Neural cell (in vitro differentiated cells): ENCODE data around the gene PROKR2. TPM values are rescaled to one million over a fixed set of nuclear protein-coding genes. Genes with fewer than 3 reads are reported as not detected.

Experiments used
- H2AFZ ChIP-seq: fragments of 200-600, 300-800 bp; sonication (generic), shearing (Covaris generic); 2 replicates; pipeline ENCODE4 v1.6.0; 2014; ENCODE audit warnings: low read depth, mild to moderate bottlenecking, antibody characterized with exemption, low read length, moderate library complexity
- H3F3A ChIP-seq: fragments of 200-600 bp; shearing (Covaris generic); 2 replicates; pipeline ENCODE4 v1.6.1; 2016; ENCODE audit warnings: mild to moderate bottlenecking, moderate library complexity, mixed read lengths, antibody characterized with exemption, low read length; ENCODE audit not compliant: insufficient read depth, poor library complexity, severe bottlenecking
- H3K27ac ChIP-seq: fragments of 200-600, 300-800 bp; sonication (generic), shearing (Covaris generic); 2 replicates; pipeline ENCODE4 v1.5.1; 2014; ENCODE audit warnings: mild to moderate bottlenecking, low read length, moderate library complexity
- H3K27me3 ChIP-seq: fragments of 300-800, 200-600 bp; sonication (generic), shearing (Covaris generic); 2 replicates; pipeline ENCODE4 v1.6.0; 2014; ENCODE audit warnings: mild to moderate bottlenecking, low read depth, low read length, moderate library complexity; ENCODE audit not compliant: insufficient read depth
- H3K36me3 ChIP-seq: fragments of 300-800, 200-600 bp; sonication (generic), shearing (Covaris generic); 2 replicates; pipeline ENCODE4 v1.5.1; 2014; ENCODE audit warnings: mild to moderate bottlenecking, antibody characterized with exemption, low read length, moderate library complexity; ENCODE audit not compliant: insufficient read depth
- H3K4me2 ChIP-seq: fragments of 300-800, 200-600 bp; sonication (generic), shearing (Covaris generic); 2 replicates; pipeline ENCODE4 v1.6.0; 2014; ENCODE audit warnings: mild to moderate bottlenecking, low read length
- H3K4me3 ChIP-seq: fragments of 300-800, 200-600 bp; sonication (generic), shearing (Covaris generic); 2 replicates; pipeline ENCODE4 v1.5.1; 2014; ENCODE audit warnings: mild to moderate bottlenecking, low read length, moderate library complexity
- H3K79me2 ChIP-seq: fragments of 200-600 bp; shearing (Covaris generic); replicated peaks from 2 replicates; pipeline ENCODE4 v1.6.0; 2014; ENCODE audit warnings: mild to moderate bottlenecking, low read length, moderate library complexity; ENCODE audit not compliant: insufficient read depth
- H3K9ac ChIP-seq: fragments of 300-800, 200-600 bp; sonication (generic), shearing (Covaris generic); 2 replicates; pipeline ENCODE4 v1.6.1; 2016; ENCODE audit warnings: mild to moderate bottlenecking, low read length, mixed read lengths
- H3K9me2 ChIP-seq: fragments of 200-600 bp; shearing (Covaris generic); 2 replicates; pipeline ENCODE4 v1.6.1; 2016; ENCODE audit warnings: mild to moderate bottlenecking, low read length, mixed read lengths; ENCODE audit not compliant: insufficient read depth
- H3K9me3 ChIP-seq: fragments of 200-600, 300-800 bp; sonication (generic), shearing (Covaris generic); 2 replicates; pipeline ENCODE4 v1.6.1; 2016; ENCODE audit warnings: mild to moderate bottlenecking, mixed run types, low read length, moderate library complexity, mixed read lengths
- H4K20me1 ChIP-seq: fragments of 200-600 bp; shearing (Covaris generic); 2 replicates; pipeline ENCODE4 v1.6.1; 2016; ENCODE audit warnings: mild to moderate bottlenecking, mixed run types; ENCODE audit not compliant: insufficient read depth
- CTCF ChIP-seq: fragments of 450-650 bp; IDR thresholded peaks from 2 replicates; pipeline ENCODE4 v1.5.1; 2014; ENCODE audit warnings: antibody characterized with exemption, mild to moderate bottlenecking, moderate library complexity; ENCODE audit not compliant: poor library complexity, severe bottlenecking
- EP300 ChIP-seq: fragments of 450-650 bp; conservative IDR thresholded peaks from 2 replicates; pipeline ENCODE4 v1.6.1; 2014; ENCODE audit warnings: antibody characterized with exemption, mild to moderate bottlenecking, moderate library complexity; ENCODE audit not compliant: poor library complexity, severe bottlenecking
- EZH2 ChIP-seq: fragments of 200-600, 300-800 bp; shearing (Covaris generic), sonication (generic); IDR thresholded peaks from 2 replicates; pipeline ENCODE4 v1.6.1; 2014; ENCODE audit warnings: antibody characterized with exemption, low read length, borderline replicate concordance, mild to moderate bottlenecking; ENCODE audit not compliant: insufficient read depth, poor library complexity, severe bottlenecking
- MXI1 ChIP-seq: fragments of 450-650 bp; conservative IDR thresholded peaks from 2 replicates; pipeline ENCODE4 v1.6.1; 2014; ENCODE audit warnings: antibody characterized with exemption, mild to moderate bottlenecking; ENCODE audit not compliant: poor library complexity, severe bottlenecking
- POLR2AphosphoS5 ChIP-seq: IDR thresholded peaks from 2 replicates; pipeline ENCODE4 v1.6.1; 2012
- RAD21 ChIP-seq: fragments of 450-650 bp; conservative IDR thresholded peaks from 2 replicates; pipeline ENCODE4 v1.6.1; 2014; ENCODE audit warnings: antibody characterized with exemption, mild to moderate bottlenecking, moderate library complexity
- REST ChIP-seq: IDR thresholded peaks from 2 replicates; pipeline ENCODE4 v1.6.1; 2012; ENCODE audit warnings: borderline replicate concordance
- SMC3 ChIP-seq: fragments of 450-650 bp; conservative IDR thresholded peaks from 2 replicates; pipeline ENCODE4 v1.6.1; 2014; ENCODE audit warnings: antibody characterized with exemption, mild to moderate bottlenecking, moderate library complexity; ENCODE audit not compliant: poor library complexity
- TAF1 ChIP-seq: IDR thresholded peaks from 2 replicates; pipeline ENCODE4 v1.6.1; 2012; ENCODE audit warnings: low read depth
- polyA plus RNA-seq: library from polyadenylated mRNA; depleted of rRNA; stranded (reverse); fragments of >200 nt; gene quantifications from 2 replicates; pipeline ENCODE4 v1.2.3, GENCODE V29; 2014

The PROKR2 gene
- polyA plus RNA-seq, 1 donor from 2014 or later: not detected

- H2AFZ ChIP-seq: no peak overlapping the region
- no peaks in the 10 kb centered on the region for H3K36me3 ChIP-seq
- no peak overlapping the region for H3K4me2 ChIP-seq
- no peak overlapping the region for H3K4me3 ChIP-seq
- H4K20me1 ChIP-seq: no peaks in the 10 kb centered on the region
- H3K27ac ChIP-seq: no peak overlapping the region
- H3K9ac ChIP-seq: no peak overlapping the region
- no peaks in the 10 kb centered on the region for H3K27me3 ChIP-seq
- H3K79me2 ChIP-seq: no peaks in the 10 kb centered on the region
- TF ChIP-seq MXI1: no peak
- TF ChIP-seq EP300: no peak
- TF ChIP-seq EZH2: no peak
- no peak for TF ChIP-seq CTCF
- TF ChIP-seq POLR2AphosphoS5: no peak
- TF ChIP-seq TAF1: no peak
- no peak for TF ChIP-seq REST
- no peaks in the 10 kb centered on the region for H3K9me2 ChIP-seq
- no peaks in the 10 kb centered on the region for H3K9me3 ChIP-seq
- no peaks in the 10 kb centered on the region for H3F3A ChIP-seq
These were observed 25.3 kb upstream of the PROKR2 start for GRCh38 chr20:5342021-5342420.

- H3K4me2 ChIP-seq: no peak overlapping the region
- H3K9ac ChIP-seq: no peak overlapping the region
- H4K20me1 ChIP-seq: no peaks in the 10 kb centered on the region
- H2AFZ ChIP-seq: no peak overlapping the region
- no peaks in the 10 kb centered on the region for H3F3A ChIP-seq
- no peaks in the 10 kb centered on the region for H3K27me3 ChIP-seq
- no peak overlapping the region for H3K27ac ChIP-seq
- no peak overlapping the region for H3K4me3 ChIP-seq
- no peak for TF ChIP-seq RAD21
- no peak for TF ChIP-seq MXI1
- no peak for TF ChIP-seq SMC3
- no peak for TF ChIP-seq EZH2
- no peaks in the 10 kb centered on the region for H3K36me3 ChIP-seq
- no peaks in the 10 kb centered on the region for H3K9me3 ChIP-seq
- no peaks in the 10 kb centered on the region for H3K9me2 ChIP-seq
- no peaks in the 10 kb centered on the region for H3K79me2 ChIP-seq
These were observed 14.6 kb upstream of the PROKR2 start for GRCh38 chr20:5331340-5331739.

GRCh38 chr20:5328268-5328667, 11.5 kb upstream of the PROKR2 start:
- Histone ChIP-seq H3K4me2 (no peak overlapping the region), H3K4me3 (no peak overlapping the region), H2AFZ (no peak overlapping the region), H3K79me2 (no peaks in the 10 kb centered on the region), H3K27me3 (no peaks in the 10 kb centered on the region), H4K20me1 (no peaks in the 10 kb centered on the region), H3K9ac (no peak overlapping the region), H3K36me3 (no peaks in the 10 kb centered on the region), H3K27ac (no peak overlapping the region), H3K9me3 (no peaks in the 10 kb centered on the region), H3K9me2 (no peaks in the 10 kb centered on the region), H3F3A (no peaks in the 10 kb centered on the region)
- TF ChIP-seq REST: no peak
- TF ChIP-seq CTCF: no peak
- TF ChIP-seq POLR2AphosphoS5: no peak
- no peak for TF ChIP-seq EZH2
- no peak for TF ChIP-seq TAF1
- no peak for TF ChIP-seq MXI1
- TF ChIP-seq RAD21: no peak
- TF ChIP-seq EP300: no peak
- no peak for TF ChIP-seq SMC3
